ENCODE results near the gene SUFU.
A peak's percentile ranks its signal among the peaks of the same experiment; 100 is the strongest.

The SUFU gene

DNA sequence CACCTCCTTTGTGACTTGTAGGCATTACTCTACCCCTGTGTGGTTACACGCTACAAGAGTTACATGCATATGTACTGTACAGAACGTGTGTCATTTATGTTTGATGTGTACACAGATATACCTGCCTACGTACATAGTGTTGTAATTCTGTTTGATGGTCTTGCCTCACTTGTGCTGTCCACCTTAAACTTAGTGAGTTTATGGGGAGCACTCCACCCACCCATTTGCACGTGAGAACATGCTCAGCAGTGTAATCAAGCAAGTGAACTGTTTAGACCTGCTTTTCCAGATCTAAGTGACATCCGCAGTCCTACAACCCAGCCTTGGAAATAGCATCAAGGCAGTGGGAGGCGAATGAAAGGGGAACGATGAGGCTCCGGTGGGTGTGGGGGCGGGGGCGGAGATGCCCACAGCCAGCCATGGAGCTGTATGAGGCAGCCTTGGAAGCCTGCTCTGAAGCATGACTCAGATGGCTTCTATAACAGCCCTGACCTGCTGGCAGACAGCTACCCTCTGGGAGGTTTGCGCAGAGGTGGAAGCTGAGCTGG is 52.1 kb downstream of the SUFU start:
- no peak for DNase-seq

DNA sequence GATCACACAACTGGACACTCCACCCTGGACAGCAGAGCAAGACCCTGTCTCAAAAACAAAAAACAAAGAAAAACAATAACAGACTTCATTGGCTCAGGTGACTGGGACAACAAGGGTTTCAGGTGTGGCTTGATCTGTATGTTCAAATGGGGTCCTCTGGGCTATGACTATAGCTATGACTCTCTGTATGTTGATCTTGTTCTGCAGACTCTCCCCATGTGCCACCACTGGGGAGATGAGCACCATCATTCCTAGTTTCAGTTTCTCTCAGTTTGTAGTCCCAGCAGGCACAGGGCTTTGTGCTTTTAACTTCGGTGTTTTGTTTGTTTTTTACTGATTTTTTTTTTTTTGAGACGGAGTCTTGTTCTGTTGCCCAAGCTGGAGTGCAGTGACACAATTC is 53.8 kb downstream of the SUFU start:
- no peak for DNase-seq

DNA sequence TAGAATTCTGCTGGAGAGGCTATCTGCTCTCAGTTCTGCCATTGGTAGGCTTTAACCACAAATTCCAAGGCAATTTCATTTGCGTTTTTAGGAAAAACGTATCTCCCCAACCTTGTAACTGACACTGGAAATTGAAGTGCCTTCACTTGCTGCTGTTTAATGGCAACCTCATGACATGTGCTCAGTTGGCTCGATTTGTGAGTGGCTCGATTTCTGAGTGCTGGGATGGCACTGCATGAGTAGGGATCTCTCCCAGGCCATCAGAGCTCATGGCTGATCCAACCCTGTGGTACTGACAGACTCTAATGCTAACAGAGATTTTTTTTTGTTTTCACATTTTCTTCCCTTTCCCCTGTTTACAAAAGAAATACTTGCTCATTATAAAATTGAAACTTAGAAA is 56.0 kb downstream of the SUFU start:
- DNase-seq: no peak

DNA sequence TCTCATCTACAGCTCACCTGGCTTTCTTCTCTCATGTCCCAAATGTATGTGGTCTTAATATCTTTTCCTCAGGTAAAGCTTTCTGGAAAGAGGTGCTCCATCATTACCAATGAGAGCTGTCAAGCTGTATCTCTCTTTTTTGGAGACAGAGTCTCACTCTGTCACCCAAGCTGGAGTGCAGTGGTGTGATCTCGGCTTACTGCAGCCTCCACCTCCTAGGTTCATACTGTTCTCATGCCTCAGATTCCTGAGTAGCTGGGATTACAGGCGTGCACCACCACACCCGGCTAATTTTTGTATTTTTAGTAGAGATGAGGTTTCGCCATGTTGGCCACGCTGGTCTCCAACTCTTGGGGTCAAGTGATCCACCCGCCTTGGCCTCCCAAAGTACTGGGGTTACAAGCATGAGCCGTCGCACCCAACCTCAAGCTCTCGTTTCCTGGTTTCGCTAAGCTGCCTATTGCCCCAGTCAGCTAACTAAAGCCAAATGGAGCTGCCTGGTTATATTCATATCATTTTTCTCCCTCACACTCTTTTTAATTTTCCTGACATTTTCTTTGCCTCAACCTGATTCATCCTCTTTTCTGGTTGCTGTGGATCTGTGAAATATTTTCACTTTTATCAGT is 60.5 kb downstream of the SUFU start:
- no peak for DNase-seq

DNA sequence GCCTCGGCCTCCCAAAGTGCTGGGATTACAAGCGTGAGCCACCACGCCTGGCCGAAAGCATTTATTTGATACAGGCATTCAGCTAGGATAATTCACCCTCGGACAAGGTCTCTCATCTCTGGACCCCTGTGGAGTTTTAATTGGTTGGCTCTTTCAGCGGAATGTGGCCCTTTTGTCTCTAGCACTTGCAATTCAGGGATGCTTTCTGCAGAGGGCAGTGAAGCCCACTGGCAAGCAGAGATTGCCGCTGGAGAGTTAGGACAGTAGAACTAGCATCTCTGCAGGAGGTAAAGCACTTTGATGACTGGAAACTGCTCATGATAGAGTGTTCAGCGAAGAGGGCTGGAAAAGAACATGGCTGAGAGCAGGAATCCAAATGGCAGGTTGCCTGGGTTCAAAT is 62.0 kb downstream of the SUFU start:
- no peak for DNase-seq

DNA sequence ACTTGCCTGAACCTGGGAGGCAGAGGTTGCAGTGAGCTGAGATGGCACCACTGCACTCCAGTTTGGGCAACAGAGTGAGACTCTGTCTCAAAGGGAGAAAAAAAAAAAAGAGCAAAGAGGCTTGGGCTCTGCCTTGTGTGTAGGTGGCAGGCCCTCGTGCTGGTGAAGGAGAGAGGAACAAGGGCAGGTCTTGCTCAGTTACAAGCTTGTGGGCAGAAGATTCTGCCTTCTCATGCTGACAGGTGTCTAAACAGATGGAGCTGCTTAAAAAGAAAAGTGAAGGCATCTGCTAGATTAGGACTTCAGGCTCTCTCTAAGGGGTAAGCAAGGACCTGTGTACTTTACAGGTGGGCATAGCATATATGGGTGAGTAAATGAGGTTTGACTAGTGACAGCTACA is 75.0 kb downstream of the SUFU start:
- DNase-seq: no peak

DNA sequence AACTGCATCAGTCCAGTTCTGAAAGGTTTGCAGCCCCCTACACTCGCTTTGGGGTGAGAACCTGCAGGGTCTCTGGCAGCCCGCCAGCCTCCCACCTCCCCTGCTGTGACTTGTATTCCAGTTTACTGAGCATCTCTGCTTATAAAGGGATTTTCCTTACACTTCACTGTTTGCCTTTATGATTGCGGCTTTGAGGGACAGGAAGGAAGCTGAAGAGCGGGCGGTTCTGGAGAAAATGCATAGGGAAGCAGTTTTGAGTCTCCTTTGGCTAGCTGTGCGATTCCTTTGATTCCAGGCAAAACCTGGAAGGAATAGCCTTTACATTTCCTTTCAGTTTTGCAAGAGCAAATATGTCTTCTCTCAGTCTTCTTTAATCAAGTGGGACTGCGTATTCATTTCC is 75.6 kb downstream of the SUFU start:
- DNase-seq: no peak

DNA sequence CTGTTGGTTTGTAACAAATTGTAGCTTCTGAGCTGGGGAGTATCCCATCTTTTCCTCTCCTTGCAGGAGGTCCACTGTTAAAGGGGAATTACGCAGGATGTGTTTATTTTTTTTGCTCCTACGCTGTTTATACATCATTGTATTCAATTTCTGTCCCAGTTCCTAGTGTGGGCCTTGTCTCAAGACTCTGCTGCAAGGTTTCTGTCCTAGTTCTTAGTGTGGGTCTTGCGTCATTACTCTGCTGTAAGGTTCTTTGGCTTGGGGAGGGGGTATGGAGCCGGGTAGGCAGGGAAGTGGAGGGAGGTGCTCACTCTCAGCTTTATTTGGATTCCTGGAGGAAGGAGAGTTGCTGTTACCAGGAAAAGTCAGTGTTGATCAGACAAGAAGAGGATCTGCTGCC is 76.5 kb downstream of the SUFU start:
- DNase-seq: no peak

DNA sequence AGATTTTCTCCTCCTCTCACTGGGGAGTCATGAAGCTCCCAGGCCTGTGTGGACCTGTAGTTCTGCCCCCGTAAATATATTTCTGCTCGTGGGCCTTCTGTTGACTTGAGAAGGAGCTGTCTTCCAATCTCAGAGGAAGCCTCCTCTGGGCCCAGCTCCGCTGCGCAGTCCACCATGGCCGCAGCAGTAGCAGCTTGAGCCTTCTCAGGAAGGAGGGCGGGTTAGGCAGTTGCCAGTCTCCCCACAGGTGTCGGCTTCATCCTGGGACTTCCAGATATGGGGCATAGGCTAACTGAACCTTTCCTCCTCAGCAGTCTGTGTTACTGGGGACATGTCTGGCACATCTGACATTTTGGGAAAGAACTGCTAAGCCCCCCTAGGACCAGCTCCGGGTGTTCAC is 77.6 kb downstream of the SUFU start:
- no peak for DNase-seq

DNA sequence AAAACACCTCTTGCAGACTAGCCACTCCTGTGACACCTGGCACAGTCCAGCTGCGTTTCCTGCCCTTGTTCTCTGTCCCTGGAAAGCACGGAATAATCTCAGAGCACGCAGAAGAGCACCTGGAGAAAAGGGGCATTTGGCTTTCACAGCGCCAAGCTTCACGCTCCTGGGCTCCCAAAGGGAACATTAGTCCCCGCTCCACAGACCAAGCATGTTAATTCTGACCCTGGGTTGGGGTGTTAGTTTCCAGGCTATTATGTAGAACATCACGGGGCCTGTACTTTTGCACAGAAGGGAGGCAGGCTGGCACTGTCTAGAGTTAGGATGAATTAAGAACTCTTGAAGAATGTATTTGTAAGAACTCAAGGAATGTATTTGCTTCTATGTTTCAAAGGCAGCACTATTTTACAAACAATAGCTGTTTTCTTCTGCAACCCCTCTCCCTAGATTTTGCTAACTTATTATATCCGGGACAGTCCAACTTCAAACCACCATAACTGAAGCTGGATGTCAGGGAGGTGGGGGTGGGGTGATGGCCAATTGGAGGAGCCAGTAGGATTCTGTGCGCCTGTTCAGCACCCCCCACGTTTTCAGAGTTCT is 78.3 kb downstream of the SUFU start:
- DNase-seq: no peak

DNA sequence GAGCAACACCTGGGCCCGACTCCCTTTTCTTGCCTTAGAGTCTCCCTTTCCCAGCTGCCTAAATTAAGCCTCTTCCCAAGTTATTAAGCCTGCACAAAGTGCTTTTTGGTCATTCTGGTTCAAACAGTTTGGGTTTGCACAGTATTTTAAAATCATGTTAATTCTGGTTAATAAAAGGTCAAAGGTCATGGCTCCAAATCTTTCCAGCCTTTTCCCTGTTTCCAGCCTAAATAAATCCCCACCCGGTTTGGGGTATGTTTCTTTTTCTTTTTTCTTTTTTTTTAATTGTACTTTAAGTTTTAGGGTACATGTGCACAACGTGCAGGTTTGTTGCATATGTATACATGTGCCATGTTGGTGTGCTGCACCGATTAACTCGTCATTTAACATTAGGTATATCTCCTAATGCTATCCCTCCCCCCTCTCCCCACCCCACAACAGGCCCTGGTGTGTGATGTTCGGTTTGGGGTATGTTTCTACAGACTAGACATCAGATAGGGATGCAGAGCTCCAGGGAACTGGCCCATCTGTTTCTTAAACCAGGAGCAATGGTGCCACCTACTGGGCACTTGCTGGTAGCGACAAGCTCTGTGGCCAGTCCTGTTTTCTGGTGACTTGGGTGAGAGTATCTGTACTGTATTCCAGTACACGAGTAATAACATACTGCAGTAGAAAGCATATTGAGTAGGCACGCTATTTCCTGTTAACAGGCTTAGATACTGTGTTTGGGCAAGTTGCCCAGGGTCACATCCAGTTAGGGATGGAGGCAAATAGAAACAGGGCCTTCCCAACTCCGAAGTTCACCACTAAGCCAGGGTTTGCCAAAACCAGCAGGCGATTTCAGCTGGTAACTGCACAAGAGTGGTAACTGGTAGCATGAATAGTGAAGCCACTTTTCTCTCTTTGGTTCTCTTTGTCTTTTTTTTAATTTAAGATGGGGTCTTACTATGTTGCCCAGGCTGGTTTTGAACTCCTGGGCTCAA is 80.0 kb downstream of the SUFU start:
- DNase-seq: peak; percentile 77 to 81

DNA sequence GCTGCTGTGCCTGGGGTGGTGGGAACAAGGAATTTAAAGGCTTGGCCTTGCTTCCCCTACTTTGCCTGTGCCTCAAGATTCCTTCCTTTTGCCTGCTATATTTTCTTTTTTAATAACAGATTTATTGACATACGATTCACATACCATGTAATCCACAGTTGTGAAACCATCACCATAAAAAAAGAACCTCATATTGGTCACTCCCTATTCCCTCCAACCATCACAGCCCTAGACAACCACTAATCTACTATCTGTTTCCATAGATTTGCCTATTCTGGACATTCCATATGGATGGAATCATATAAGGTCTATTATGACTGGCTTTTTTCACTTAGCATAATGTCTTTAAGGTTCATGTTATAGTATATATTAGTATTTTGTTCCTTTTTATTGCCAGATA is 81.3 kb downstream of the SUFU start:
- DNase-seq: no peak

DNA sequence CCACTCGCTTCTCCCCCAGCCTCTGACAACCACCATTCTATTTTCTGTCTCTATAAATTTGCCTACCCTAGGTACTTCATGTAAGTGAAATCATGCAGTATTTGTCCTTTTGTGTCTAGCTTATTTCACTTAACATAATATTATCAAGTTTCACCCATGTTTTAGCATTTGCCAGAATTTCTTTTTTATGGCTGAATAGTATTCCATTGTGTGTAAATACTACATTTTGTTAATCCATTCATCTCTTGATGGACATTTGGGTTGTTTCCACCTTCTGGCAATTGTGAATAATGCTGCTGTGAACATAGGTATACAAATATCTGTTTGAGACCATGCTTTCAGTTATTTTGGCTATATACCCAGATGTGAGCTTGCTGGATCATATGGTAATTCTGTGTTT is 83.1 kb downstream of the SUFU start:
- DNase-seq: no peak

DNA sequence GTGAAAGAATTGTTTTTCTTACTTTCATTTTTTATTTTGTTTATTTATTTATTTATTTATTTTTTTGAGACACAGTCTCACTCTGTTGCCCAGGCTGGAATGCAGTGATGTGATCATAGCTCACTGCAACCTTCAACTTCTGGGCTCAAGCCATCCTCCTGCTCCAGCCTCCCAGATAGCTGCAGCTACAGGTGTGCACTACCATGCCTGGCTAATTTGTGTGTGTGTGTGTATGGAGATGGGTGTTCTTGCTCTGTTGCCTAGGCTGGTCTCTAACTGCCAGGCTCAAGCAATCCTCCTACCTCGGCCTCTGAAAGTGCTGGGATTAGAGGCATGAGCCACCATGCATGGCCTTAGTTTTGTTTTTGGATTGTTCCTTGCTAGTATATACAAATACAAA is 85.1 kb downstream of the SUFU start:
- DNase-seq: no peak

DNA sequence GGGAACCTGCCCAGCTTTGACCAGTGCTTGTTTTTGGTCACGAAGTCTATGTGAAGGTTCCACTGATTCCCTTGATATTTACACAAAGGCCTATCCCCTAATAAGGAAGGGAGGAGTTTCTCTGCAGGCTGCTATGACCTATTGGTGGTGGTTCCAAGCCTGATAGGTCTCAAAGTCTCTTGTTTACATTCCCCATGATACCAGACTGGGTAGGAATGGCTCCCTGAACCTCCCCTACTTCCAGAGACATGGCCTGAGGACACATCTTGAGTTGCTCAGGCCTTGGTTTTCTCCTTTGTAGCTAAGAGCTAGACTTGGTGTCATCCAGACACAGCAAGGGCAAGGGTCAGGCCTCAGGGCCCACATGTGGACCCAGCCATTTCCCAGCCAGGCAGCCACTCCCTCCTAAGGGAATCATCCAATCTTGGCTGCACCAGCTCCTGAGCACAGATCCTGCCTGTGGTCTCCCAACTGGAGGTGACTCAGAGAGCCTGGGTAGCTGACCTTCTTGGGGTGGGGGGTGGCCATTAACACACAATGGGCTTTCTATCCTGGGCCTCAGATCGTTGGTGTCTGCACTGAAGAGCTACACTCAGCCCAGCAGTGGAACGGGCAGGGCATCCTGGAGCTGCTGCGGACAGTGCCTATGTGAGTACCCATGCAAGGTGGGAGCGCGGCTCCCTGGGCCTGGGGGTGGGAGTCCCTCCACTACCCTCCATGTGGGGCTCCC is 89.5 kb downstream of the SUFU start:
- DNase-seq: no peak

DNA sequence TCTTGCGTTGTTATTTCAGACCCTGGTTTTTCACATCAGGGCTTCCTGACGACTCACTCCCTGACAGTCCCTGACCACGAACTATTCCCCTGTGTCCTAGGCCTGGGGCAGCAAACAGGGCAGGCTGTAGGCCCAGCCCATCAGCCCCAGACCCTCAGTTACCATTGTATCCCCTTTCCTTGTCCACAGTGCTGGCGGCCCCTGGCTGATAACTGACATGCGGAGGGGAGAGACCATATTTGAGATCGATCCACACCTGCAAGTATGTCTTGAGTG is 90.0 kb downstream of the SUFU start:
- DNase-seq: no peak

DNA sequence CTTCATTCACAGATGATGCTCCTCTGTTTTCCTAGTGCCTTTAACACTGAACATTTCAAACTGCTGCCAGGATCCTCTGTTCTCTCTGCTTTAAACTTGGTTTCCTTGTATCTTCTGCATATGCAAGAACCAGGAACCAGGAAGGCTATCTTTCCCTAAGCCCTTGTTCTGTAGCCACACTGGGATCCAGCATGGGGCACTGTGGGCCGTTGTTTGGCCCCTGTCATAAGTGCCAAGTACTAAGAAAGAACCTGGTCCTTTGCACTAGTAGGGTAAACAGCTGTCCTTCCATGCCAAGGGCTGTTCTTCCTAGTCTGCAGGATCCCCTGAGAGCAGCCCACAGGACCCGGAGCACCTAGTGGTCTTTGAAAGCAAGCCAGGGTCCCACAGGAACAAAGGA is 91.5 kb downstream of the SUFU start:
- DNase-seq: no peak

DNA sequence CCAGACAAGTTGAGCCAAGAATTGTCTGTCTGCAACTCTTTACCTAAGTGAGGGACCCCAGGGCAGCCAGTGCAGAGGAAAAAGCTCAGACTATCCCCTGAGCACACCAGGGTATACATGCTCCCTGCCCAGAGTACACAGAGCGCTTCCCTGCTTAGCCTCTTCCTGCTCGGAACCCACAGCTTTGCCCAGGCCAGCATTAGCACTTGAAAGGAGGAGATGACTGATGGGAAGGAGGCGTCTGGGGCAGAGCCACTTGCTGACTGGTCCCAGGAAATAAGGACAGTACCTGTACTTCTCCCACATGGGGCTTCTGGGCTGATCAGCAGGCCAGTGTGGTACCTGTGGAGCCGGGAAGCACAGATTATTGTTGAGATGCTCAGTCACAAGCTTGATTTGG is 92.1 kb downstream of the SUFU start:
- DNase-seq: no peak

DNA sequence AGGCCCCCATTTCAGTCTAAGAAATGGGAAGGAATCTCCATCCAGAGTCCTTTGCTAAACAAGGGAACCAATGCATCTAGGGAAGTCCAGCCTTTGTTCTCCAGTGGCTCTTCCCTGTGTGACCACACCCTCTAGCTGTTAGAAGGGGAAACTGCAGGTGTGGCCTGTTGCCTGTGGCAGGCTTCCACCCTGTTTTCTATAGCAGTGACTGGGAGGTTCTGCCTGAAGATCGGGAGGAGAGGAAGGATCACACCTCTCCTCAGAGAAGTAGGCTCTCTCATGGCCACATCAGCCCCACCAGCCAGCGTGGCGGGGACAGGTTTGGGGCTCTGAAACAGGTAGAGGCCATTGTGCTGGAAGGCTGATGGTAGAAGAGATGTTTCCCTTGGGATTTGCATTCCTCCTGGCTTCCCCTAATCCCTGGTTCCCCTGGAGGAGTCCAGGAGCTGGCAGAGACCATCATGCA is 92.8 kb downstream of the SUFU start:
- no peak for DNase-seq

DNA sequence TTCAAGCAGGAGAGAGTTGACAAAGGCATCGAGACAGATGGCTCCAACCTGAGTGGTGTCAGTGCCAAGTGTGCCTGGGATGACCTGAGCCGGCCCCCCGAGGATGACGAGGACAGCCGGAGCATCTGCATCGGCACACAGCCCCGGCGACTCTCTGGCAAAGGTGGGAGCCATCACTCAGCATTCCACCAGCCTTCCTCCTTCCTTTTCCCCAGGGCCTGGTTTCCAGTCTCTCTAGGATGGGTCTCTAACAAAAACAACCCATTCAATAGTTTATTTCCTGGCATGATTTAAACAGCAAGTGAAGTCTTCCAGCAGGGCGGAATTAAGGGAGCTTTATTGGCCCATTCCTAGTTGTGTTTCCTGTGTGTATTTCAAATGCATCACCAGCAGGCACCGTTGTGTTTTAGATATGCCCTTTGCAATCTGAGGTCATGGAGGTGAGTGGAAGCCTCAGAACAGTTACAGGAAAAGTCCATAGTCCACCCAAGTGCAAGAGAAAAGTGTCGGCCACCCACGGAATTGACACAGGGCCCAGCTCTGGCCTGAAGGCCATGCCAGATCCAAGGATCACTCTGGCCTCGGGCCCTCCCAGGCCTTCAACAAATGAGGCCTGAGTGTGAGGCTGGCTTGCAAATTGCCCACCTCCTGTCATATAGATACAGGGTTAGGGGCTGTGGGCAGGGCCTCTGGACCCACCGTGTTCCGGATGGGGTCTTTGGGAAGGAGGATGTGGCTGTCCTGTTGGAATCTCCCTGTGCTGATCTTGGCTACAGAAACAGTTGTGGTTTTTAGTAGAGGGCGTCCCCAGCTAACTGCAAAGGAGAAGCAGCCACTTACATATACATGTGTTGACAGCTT is 93.6 kb downstream of the SUFU start:
- DNase-seq: no peak

DNA sequence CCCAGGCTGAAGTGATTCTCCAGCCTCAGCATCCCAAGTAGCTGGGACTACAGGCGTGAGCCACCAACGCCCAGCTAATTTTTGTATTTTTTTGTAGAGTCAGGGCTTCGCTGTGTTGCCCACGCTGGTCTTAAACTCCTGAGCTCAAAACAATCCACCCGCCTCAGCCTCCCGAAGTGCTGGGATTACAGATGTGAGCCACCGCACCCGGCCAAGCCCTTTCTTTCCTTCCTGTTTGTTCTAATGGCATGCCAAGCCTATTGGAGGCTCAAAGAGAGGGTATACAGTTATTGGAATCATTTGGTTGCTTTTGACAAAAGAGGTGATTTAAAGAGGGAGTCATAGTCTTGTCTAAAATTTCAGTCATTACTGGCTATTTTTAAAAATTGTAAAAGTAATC is 94.5 kb downstream of the SUFU start:
- DNase-seq: no peak
